ENCODE data around the gene TRIM3. TPM values are rescaled to one million over a fixed set of nuclear protein-coding genes. Genes with fewer than 3 reads are reported as not detected.
"Not testable (repeated sequence)": the region's sequence is repeated elsewhere in the genome, so short reads cannot be mapped to it uniquely, and the experiment has no call there.

TRIM3 gene
- 7.5 and 10.7 TPM in 2 replicates for total RNA-seq

GRCh38 chr11:6473451-6474412 lies at the start of gene TRIM3:
TRIM3 (minus strand) TSS chr11:6473941; CDS start chr11:6465695, 8,246 bp downstream.
- intact Hi-C loops (cut with micrococcal nuclease), result loop anchor here (2.0 kb wide), 1 partner anchor 83 kb away; the partner anchor contains the start of gene SMPD1

- intact Hi-C loops (cut with micrococcal nuclease), result no loop called here
Measured at GRCh38 chr11:6523253-6523652, 49.5 kb upstream of the TRIM3 start.

GRCh38 chr11:6521946-6522345 lies 48.2 kb upstream of the TRIM3 start:
- intact Hi-C loops (cut with micrococcal nuclease), result not testable (repeated sequence)

GRCh38 chr11:6520265-6520664 lies 46.5 kb upstream of the TRIM3 start:
- intact Hi-C loops (cut with micrococcal nuclease), result no loop called here

- intact Hi-C loops (cut with micrococcal nuclease), result no loop called here
Measured at GRCh38 chr11:6516865-6517264, 43.1 kb upstream of the TRIM3 start.

GRCh38 chr11:6505577-6506240 lies 32.0 kb upstream of the TRIM3 start:
- intact Hi-C loops (cut with micrococcal nuclease), result loop anchor here (1.0 to 2.0 kb wide), 2 partner anchors 63 to 126 kb away; no protein-coding TSS in a partner anchor

GRCh38 chr11:6504166-6504565 lies 30.4 kb upstream of the TRIM3 start:
- intact Hi-C loops (cut with micrococcal nuclease), result loop anchor here (2.0 kb wide), 1 partner anchor 61 kb away; no protein-coding TSS in a partner anchor

GRCh38 chr11:6502382-6502781 lies 28.6 kb upstream of the TRIM3 start:
- intact Hi-C loops (cut with micrococcal nuclease), result no loop called here

GRCh38 chr11:6498544-6498943 lies 24.8 kb upstream of the TRIM3 start:
- intact Hi-C loops (cut with micrococcal nuclease), result no loop called here

- intact Hi-C loops (cut with micrococcal nuclease), result no loop called here
Measured at GRCh38 chr11:6498121-6498520, 24.4 kb upstream of the TRIM3 start.

- intact Hi-C loops (cut with micrococcal nuclease), result no loop called here
Measured at GRCh38 chr11:6497069-6497839, 23.5 kb upstream of the TRIM3 start, which contains the start of gene DNHD1. DNHD1 (plus strand) TSS chr11:6497280; CDS start chr11:6498216, 936 bp downstream.

GRCh38 chr11:6489306-6489705 lies 15.6 kb upstream of the TRIM3 start:
- intact Hi-C loops (cut with micrococcal nuclease), result no loop called here

- intact Hi-C loops (cut with micrococcal nuclease), result no loop called here
Measured at GRCh38 chr11:6488821-6489220, 15.1 kb upstream of the TRIM3 start.

GRCh38 chr11:6488342-6488741 lies 14.6 kb upstream of the TRIM3 start:
- intact Hi-C loops (cut with micrococcal nuclease), result no loop called here

- intact Hi-C loops (cut with micrococcal nuclease), result no loop called here
Measured at GRCh38 chr11:6486938-6487337, 13.2 kb upstream of the TRIM3 start.

- intact Hi-C loops (cut with micrococcal nuclease), result no loop called here
Measured at GRCh38 chr11:6486256-6486655, 12.5 kb upstream of the TRIM3 start.

GRCh38 chr11:6485661-6486060 lies 11.9 kb upstream of the TRIM3 start:
- intact Hi-C loops (cut with micrococcal nuclease), result no loop called here

GRCh38 chr11:6483015-6483414 lies 9.3 kb upstream of the TRIM3 start:
- intact Hi-C loops (cut with micrococcal nuclease), result loop anchor here (5.0 kb wide), 1 partner anchor 44 kb away; no protein-coding TSS in a partner anchor

GRCh38 chr11:6482441-6482840 lies 8.7 kb upstream of the TRIM3 start:
- intact Hi-C loops (cut with micrococcal nuclease), result loop anchor here (5.0 kb wide), 1 partner anchor 45 kb away; no protein-coding TSS in a partner anchor

GRCh38 chr11:6481924-6482275 lies 8.2 kb upstream of the TRIM3 start:
- intact Hi-C loops (cut with micrococcal nuclease), result loop anchor here (1.0 to 5.0 kb wide), 9 partner anchors 45 to 265 kb away; partner anchors contain the start of genes APBB1, CAVIN3, FHIP1B and MRPL17
